ENCODE results near the gene SLC18A3.

Gene SLC18A3

DNA sequence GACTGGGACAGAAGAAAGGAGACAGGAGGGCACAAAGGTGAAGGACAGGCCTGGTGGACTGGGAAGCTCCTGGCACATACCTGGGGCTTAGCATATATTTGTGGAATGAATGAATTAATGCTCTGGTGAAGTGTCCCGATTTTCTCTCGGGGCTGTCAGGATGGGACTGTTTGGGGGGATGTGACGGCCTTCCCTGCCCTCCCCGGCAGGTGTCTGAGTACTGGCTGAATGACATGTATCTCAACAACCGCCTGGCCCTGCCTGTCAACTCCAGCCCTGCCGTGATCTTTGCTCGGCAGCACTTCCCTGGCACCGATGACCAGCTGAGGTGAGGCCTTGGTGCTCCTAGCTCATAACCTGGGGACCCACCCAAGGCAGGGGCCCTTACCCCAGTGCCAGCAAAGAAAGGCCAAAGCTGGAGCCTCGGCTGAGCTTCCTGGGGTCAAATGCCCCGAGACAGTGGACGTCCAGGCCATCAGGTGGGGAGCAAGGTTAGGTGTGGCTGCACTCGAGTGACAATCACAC, 10.2 kb downstream of the SLC18A3 start:
- H3K27ac ChIP-seq = no peak overlapping the region
- TF ChIP-seq, protein P1, sequence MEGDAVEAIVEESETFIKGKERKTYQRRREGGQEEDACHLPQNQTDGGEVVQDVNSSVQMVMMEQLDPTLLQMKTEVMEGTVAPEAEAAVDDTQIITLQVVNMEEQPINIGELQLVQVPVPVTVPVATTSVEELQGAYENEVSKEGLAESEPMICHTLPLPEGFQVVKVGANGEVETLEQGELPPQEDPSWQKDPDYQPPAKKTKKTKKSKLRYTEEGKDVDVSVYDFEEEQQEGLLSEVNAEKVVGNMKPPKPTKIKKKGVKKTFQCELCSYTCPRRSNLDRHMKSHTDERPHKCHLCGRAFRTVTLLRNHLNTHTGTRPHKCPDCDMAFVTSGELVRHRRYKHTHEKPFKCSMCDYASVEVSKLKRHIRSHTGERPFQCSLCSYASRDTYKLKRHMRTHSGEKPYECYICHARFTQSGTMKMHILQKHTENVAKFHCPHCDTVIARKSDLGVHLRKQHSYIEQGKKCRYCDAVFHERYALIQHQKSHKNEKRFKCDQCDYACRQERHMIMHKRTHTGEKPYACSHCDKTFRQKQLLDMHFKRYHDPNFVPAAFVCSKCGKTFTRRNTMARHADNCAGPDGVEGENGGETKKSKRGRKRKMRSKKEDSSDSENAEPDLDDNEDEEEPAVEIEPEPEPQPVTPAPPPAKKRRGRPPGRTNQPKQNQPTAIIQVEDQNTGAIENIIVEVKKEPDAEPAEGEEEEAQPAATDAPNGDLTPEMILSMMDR (IDR thresholded peaks at IDR 0.05) = no peak
- no peak overlapping the region for H3K4me3 ChIP-seq
- DNase-seq (ENCODE audit: low spot score) = no peak

GRCh38 chr10:49620841-49621378, 10.8 kb downstream of the SLC18A3 start:
- Histone ChIP-seq H3K27ac (no peak overlapping the region), H3K4me3 (no peak overlapping the region)
- TF ChIP-seq, protein P1 (IDR thresholded peaks at IDR 0.05) = no peak
- no peak for DNase-seq (ENCODE audit: low spot score)

GRCh38 chr10:49621561-49621960, 11.5 kb downstream of the SLC18A3 start:
- Histone ChIP-seq H3K27ac (no peak overlapping the region), H3K4me3 (no peak overlapping the region)
- TF ChIP-seq, protein P1 (IDR thresholded peaks at IDR 0.05) = no peak
- DNase-seq (ENCODE audit: low spot score) = no peak

- no peak for DNase-seq (ENCODE audit: low spot score)
- Histone ChIP-seq H3K27ac (no peak overlapping the region), H3K4me3 (no peak overlapping the region)
- TF ChIP-seq, protein P1 (IDR thresholded peaks at IDR 0.05) = no peak
Measured at GRCh38 chr10:49622426-49623425, 12.6 kb downstream of the SLC18A3 start.

- TF ChIP-seq, protein P1 (IDR thresholded peaks at IDR 0.05) = no peak
Measured at GRCh38 chr10:49624629-49625028, 14.5 kb downstream of the SLC18A3 start.

GRCh38 chr10:49625411-49625810, 15.3 kb downstream of the SLC18A3 start:
- no peak for DNase-seq (ENCODE audit: low spot score)
- H3K4me3 ChIP-seq = no peak overlapping the region
- H3K27ac ChIP-seq = no peak overlapping the region
- TF ChIP-seq, protein P1 (IDR thresholded peaks at IDR 0.05) = no peak

More at GRCh38 chr10:49624629-49625028, 14.5 kb downstream of the SLC18A3 start:
- H3K4me3 ChIP-seq = no peak overlapping the region
- H3K27ac ChIP-seq = no peak overlapping the region
- no peak for DNase-seq (ENCODE audit: low spot score)

All from coronary artery (tissue), 2 donors.